Panc1 (cell line): ENCODE measurements around the gene FSTL4. TPM values are rescaled to one million over a fixed set of nuclear protein-coding genes. Genes with fewer than 3 reads are reported as not detected.

Experiments used
- ATAC-seq: fragments of 200-7000 bp; cut with Tn5 transposase; 2 replicates; pipeline ENCODE4 v1.9.1; 2020; ENCODE audit warnings: mild to moderate bottlenecking, moderate library complexity
- BruUV-seq: library from RNA; stranded (reverse); fragments of 400-500 nt; replicated peaks from 2 replicates; lab custom pipeline; 2021; lab: Mats Ljungman, UMichigan
- CTCF ChIA-PET: fragments of 300-600 bp; sonication (Branson Sonifier 250); formaldehyde crosslinking; loops from one replicate; lab custom pipeline; 2022; ENCODE audit warnings: antibody characterized with exemption; lab: Charles Lee
- POLR2A ChIA-PET: fragments of 300-600 bp; sonication (Branson Sonifier 250); formaldehyde crosslinking; loops from one replicate; lab custom pipeline; 2022; ENCODE audit warnings: antibody characterized with exemption; lab: Charles Lee
- DNase-seq: peaks from one replicate; pipeline ENCODE4 v3.0.0-alpha.2; 2010; ENCODE audit warnings: low read depth, low spot score
- H3K27ac ChIP-seq: 2 replicates; pipeline ENCODE4 v1.5.1; 2011; ENCODE audit warnings: mild to moderate bottlenecking, low read length, inconsistent platforms
- H3K27me3 ChIP-seq: fragments of 200-500 bp; sonication (Bioruptor generic); 2 replicates; pipeline ENCODE4 v1.6.0; 2014; ENCODE audit warnings: low read length, inconsistent platforms; ENCODE audit not compliant: control insufficient read depth, insufficient read depth
- H3K36me3 ChIP-seq: fragments of 200-500 bp; sonication (Bioruptor generic); 2 replicates; pipeline ENCODE4 v1.5.1; 2014; ENCODE audit warnings: inconsistent platforms, mild to moderate bottlenecking, low read length, moderate library complexity; ENCODE audit not compliant: control insufficient read depth, insufficient read depth
- H3K4me1 ChIP-seq: 2 replicates; pipeline ENCODE4 v1.5.1; 2011; ENCODE audit warnings: inconsistent platforms, mild to moderate bottlenecking, low read length, moderate library complexity; ENCODE audit not compliant: control insufficient read depth, insufficient read depth
- H3K4me3 ChIP-seq, 2 experiments: 2 replicates each; pipeline ENCODE4 v1.5.1; 2011 to 2012; ENCODE audit warnings: low read depth in 2 of 2, low read length in 2 of 2, mild to moderate bottlenecking in 2 of 2, inconsistent platforms in 1 of 2, moderate library complexity in 1 of 2
- H3K9me3 ChIP-seq: fragments of 200-500 bp; sonication (Bioruptor generic); 2 replicates; pipeline ENCODE4 v1.5.1; 2014; ENCODE audit warnings: low read depth, mild to moderate bottlenecking, inconsistent platforms, low read length, moderate library complexity; ENCODE audit not compliant: control insufficient read depth, insufficient read depth
- CTCF ChIP-seq: fragments of 450-650 bp; IDR thresholded peaks from 2 replicates; pipeline ENCODE4 v1.5.1; 2017; ENCODE audit warnings: mild to moderate bottlenecking
- POLR2AphosphoS5 ChIP-seq: IDR thresholded peaks from 2 replicates; pipeline ENCODE4 v1.6.1; 2012; ENCODE audit warnings: mild to moderate bottlenecking, low read depth, low read length, moderate library complexity
- REST ChIP-seq, 2 experiments: IDR thresholded peaks; 2 replicates each; pipeline ENCODE4 v1.6.1; 2011 to 2012; ENCODE audit warnings: low read depth in 2 of 2, control low read depth in 1 of 2, low read length in 1 of 2, mild to moderate bottlenecking in 1 of 2, moderate library complexity in 1 of 2; ENCODE audit not compliant: insufficient read depth in 1 of 2
- SIN3A ChIP-seq: IDR thresholded peaks from 2 replicates; pipeline ENCODE4 v1.6.1; 2012; ENCODE audit warnings: low read depth, mild to moderate bottlenecking, low read length, moderate library complexity, borderline replicate concordance; ENCODE audit not compliant: insufficient read depth
- TCF7L2 ChIP-seq: IDR thresholded peaks from 2 replicates; pipeline ENCODE4 v1.6.1; 2011; ENCODE audit warnings: mild to moderate bottlenecking, low read depth, low read length, inconsistent platforms
- in situ Hi-C: cut with HindIII; loops from 2 replicates; pipeline ENCODE4 v1.10.0; 2016; ENCODE audit warnings: low sequenced_read_pairs, low pct_unique_long_range_greater_than_20kb
- intact Hi-C: fragments of 100-400 bp; cut with micrococcal nuclease; formaldehyde crosslinking; loops from one replicate; pipeline ENCODE4 v1.10.0; 2022; ENCODE audit not compliant: unreplicated experiment
- total RNA-seq: library from RNA; stranded (reverse); gene quantifications from one replicate; pipeline ENCODE4 v1.2.1, GENCODE V29; 2021; ENCODE audit not compliant: unreplicated experiment

FSTL4 gene
- total RNA-seq, 1 experiment from 2014 or later: 0.18 TPM

GRCh38 chr5:133641683-133642082 is 29.3 kb upstream of the FSTL4 start:
- POLR2A ChIA-PET: no interaction called here
- Histone ChIP-seq H3K9me3 (no peaks in the 10 kb centered on the region), H3K36me3 (no peaks in the 10 kb centered on the region), H3K27me3 (peaks cover 20% of the 10 kb centered on the region), H3K27ac (no peak overlapping the region), H3K4me3 (no peak overlapping the region), H3K4me1 (no peaks in the 10 kb centered on the region)
- no TSS peak for BruUV-seq
- intact Hi-C loops: no loop called here
- ATAC-seq (no peak), DNase-seq (no peak)
- in situ Hi-C loops: no loop called here
- CTCF ChIA-PET: interaction anchor here (0.6 kb wide), 1 partner anchor 126 kb away, joined by 4 read pairs; no protein-coding TSS in a partner anchor
- TF ChIP-seq REST (IDR thresholded peaks at IDR 0.05; ENCODE audit: insufficient read depth in 1 of 2, low read depth in 2 of 2, low read length in 1 of 2): no peak
- no peak for TF ChIP-seq TCF7L2
- TF ChIP-seq POLR2AphosphoS5: no peak
- TF ChIP-seq CTCF: no peak
- TF ChIP-seq SIN3A: no peak

GRCh38 chr5:133639850-133640528 is 27.6 kb upstream of the FSTL4 start:
- BruUV-seq: no TSS peak
- in situ Hi-C loops: no loop called here
- ATAC-seq (no peak), DNase-seq (no peak)
- no peak overlapping the region for H3K4me3 ChIP-seq
- no peaks in the 10 kb centered on the region for H3K9me3 ChIP-seq
- peaks cover 24% of the 10 kb centered on the region for H3K27me3 ChIP-seq
- ChIA-PET POLR2A (no interaction called here), CTCF (interaction anchor here (0.5 kb wide), 1 partner anchor 426 kb away, joined by 8 read pairs; no protein-coding TSS in a partner anchor)
- no peak overlapping the region for H3K27ac ChIP-seq
- no peaks in the 10 kb centered on the region for H3K4me1 ChIP-seq
- TF ChIP-seq TCF7L2: no peak
- no peak for TF ChIP-seq POLR2AphosphoS5
- no peak for TF ChIP-seq CTCF
- TF ChIP-seq SIN3A: no peak
- TF ChIP-seq REST (IDR thresholded peaks at IDR 0.05; ENCODE audit: insufficient read depth in 1 of 2, low read depth in 2 of 2, low read length in 1 of 2): no peak
- intact Hi-C loops: no loop called here
- no peaks in the 10 kb centered on the region for H3K36me3 ChIP-seq
